ENCODE results near the gene RORB. TPM values are rescaled to one million over a fixed set of nuclear protein-coding genes. Genes with fewer than 3 reads are reported as not detected.

Gene RORB
- total RNA-seq, 1 experiment from 2014 or later, result 0.08 TPM

DNA sequence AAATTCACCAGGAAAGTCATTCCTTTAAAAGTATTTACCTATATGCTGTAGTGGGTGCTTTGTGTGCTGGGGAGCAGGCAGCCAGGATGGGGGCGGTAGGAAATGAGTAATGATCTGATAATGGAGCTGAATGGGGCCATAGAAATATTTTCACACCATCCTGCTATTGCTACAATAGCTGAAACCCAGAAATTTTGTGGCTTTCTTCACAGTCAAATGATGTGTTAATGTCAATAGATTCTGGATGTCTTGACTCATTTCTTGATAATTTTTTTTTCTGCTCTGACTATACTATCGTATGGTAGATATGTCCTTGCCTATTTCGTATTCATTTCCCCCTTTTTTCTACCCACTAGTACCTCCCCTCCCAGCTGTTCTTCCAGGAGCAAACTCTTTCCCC, 59.5 kb downstream of the RORB start:
- ChIA-PET POLR2A (no interaction called here), CTCF (no interaction called here)
- TF ChIP-seq, protein P1, sequence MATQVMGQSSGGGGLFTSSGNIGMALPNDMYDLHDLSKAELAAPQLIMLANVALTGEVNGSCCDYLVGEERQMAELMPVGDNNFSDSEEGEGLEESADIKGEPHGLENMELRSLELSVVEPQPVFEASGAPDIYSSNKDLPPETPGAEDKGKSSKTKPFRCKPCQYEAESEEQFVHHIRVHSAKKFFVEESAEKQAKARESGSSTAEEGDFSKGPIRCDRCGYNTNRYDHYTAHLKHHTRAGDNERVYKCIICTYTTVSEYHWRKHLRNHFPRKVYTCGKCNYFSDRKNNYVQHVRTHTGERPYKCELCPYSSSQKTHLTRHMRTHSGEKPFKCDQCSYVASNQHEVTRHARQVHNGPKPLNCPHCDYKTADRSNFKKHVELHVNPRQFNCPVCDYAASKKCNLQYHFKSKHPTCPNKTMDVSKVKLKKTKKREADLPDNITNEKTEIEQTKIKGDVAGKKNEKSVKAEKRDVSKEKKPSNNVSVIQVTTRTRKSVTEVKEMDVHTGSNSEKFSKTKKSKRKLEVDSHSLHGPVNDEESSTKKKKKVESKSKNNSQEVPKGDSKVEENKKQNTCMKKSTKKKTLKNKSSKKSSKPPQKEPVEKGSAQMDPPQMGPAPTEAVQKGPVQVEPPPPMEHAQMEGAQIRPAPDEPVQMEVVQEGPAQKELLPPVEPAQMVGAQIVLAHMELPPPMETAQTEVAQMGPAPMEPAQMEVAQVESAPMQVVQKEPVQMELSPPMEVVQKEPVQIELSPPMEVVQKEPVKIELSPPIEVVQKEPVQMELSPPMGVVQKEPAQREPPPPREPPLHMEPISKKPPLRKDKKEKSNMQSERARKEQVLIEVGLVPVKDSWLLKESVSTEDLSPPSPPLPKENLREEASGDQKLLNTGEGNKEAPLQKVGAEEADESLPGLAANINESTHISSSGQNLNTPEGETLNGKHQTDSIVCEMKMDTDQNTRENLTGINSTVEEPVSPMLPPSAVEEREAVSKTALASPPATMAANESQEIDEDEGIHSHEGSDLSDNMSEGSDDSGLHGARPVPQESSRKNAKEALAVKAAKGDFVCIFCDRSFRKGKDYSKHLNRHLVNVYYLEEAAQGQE (IDR thresholded peaks at IDR 0.05; ENCODE audit: insufficient read depth in 1 of 2, low read depth in 2 of 2, low read length in 1 of 2), result no peak
- TF ChIP-seq SIN3A (IDR thresholded peaks at IDR 0.05; ENCODE audit: borderline replicate concordance, insufficient read depth, low read depth, low read length), result no peak
- TF ChIP-seq, protein P2, sequence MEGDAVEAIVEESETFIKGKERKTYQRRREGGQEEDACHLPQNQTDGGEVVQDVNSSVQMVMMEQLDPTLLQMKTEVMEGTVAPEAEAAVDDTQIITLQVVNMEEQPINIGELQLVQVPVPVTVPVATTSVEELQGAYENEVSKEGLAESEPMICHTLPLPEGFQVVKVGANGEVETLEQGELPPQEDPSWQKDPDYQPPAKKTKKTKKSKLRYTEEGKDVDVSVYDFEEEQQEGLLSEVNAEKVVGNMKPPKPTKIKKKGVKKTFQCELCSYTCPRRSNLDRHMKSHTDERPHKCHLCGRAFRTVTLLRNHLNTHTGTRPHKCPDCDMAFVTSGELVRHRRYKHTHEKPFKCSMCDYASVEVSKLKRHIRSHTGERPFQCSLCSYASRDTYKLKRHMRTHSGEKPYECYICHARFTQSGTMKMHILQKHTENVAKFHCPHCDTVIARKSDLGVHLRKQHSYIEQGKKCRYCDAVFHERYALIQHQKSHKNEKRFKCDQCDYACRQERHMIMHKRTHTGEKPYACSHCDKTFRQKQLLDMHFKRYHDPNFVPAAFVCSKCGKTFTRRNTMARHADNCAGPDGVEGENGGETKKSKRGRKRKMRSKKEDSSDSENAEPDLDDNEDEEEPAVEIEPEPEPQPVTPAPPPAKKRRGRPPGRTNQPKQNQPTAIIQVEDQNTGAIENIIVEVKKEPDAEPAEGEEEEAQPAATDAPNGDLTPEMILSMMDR (IDR thresholded peaks at IDR 0.05), result no peak
- TF ChIP-seq TCF7L2 (IDR thresholded peaks at IDR 0.05; ENCODE audit: low read depth, low read length), result no peak
- TF ChIP-seq POLR2AphosphoS5 (IDR thresholded peaks at IDR 0.05; ENCODE audit: low read depth, low read length), result no peak
- no TSS peak for BruUV-seq (replicated peaks)
- Histone ChIP-seq H3K4me3 (ENCODE audit: low read depth in 2 of 2, low read length in 2 of 2) (no peak overlapping the region), H3K27me3 (ENCODE audit: control insufficient read depth, insufficient read depth, low read length) (no peaks in the 10 kb centered on the region), H3K36me3 (ENCODE audit: control insufficient read depth, insufficient read depth, low read length) (no peaks in the 10 kb centered on the region), H3K4me1 (ENCODE audit: control insufficient read depth, insufficient read depth, low read length) (no peaks in the 10 kb centered on the region), H3K27ac (ENCODE audit: low read length) (no peak overlapping the region), H3K9me3 (ENCODE audit: control insufficient read depth, insufficient read depth, low read depth, low read length) (no peaks in the 10 kb centered on the region)
- no peak for ATAC-seq
- intact Hi-C loops (cut with micrococcal nuclease; ENCODE audit: unreplicated experiment) (no loop called here), in situ Hi-C loops (cut with HindIII; ENCODE audit: low pct_unique_long_range_greater_than_20kb, low sequenced_read_pairs) (no loop called here)
- DNase-seq (ENCODE audit: low read depth, low spot score), result no peak

DNA sequence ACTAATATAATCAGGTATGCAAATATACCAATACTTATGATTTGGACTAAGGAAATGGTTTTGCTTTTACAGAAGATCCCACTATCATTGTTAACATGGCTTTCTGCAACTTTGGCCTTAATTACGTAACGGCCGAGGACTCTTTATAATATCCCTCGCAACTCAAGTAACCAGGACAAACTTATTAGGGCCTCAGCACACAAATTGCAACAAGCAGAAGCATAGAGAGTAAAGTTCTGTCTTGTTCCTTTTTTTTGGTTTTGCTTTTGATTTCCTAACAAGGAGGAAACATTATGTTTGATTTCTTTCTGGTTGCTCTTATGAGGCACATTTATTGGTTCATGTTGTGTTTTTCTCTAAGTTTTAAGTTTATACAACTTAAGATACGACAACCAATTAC, 60.4 kb downstream of the RORB start:
- Histone ChIP-seq H3K4me1 (ENCODE audit: control insufficient read depth, insufficient read depth, low read length) (no peaks in the 10 kb centered on the region), H3K27ac (ENCODE audit: low read length) (no peak overlapping the region), H3K27me3 (ENCODE audit: control insufficient read depth, insufficient read depth, low read length) (no peaks in the 10 kb centered on the region), H3K9me3 (ENCODE audit: control insufficient read depth, insufficient read depth, low read depth, low read length) (no peaks in the 10 kb centered on the region), H3K36me3 (ENCODE audit: control insufficient read depth, insufficient read depth, low read length) (no peaks in the 10 kb centered on the region), H3K4me3 (ENCODE audit: low read depth in 2 of 2, low read length in 2 of 2) (no peak overlapping the region)
- no TSS peak for BruUV-seq (replicated peaks)
- TF ChIP-seq TCF7L2 (IDR thresholded peaks at IDR 0.05; ENCODE audit: low read depth, low read length) (no peak), POLR2AphosphoS5 (IDR thresholded peaks at IDR 0.05; ENCODE audit: low read depth, low read length) (no peak), SIN3A (IDR thresholded peaks at IDR 0.05; ENCODE audit: borderline replicate concordance, insufficient read depth, low read depth, low read length) (no peak)
- TF ChIP-seq, protein P1 (IDR thresholded peaks at IDR 0.05; ENCODE audit: insufficient read depth in 1 of 2, low read depth in 2 of 2, low read length in 1 of 2), result no peak
- TF ChIP-seq, protein P2 (IDR thresholded peaks at IDR 0.05), result no peak
- in situ Hi-C loops (cut with HindIII; ENCODE audit: low pct_unique_long_range_greater_than_20kb, low sequenced_read_pairs) (no loop called here), intact Hi-C loops (cut with micrococcal nuclease; ENCODE audit: unreplicated experiment) (no loop called here)
- POLR2A ChIA-PET, result no interaction called here
- CTCF ChIA-PET, result no interaction called here
- DNase-seq (ENCODE audit: low read depth, low spot score) (no peak), ATAC-seq (no peak)

Measured in Panc1 (cell line).